Upper lobe of right lung (tissue), 1 donor: ENCODE measurements around the gene ZBTB16. TPM values are rescaled to one million over a fixed set of nuclear protein-coding genes. Genes with fewer than 3 reads are reported as not detected.

Experiments
- ATAC-seq: fragments of 200-7000 bp; cut with Tn5 transposase; one replicate; pipeline ENCODE4 v1.9.1; 2020; ENCODE audit warnings: mild to moderate bottlenecking, moderate library complexity
- DNase-seq: peaks from one replicate; pipeline ENCODE4 v3.0.0-alpha.2; 2020
- H3K27ac ChIP-seq: fragments of 200-600 bp; one replicate; pipeline ENCODE4 v1.8.0; 2022
- H3K27me3 ChIP-seq: fragments of 200-600 bp; one replicate; pipeline ENCODE4 v1.8.0; 2022; ENCODE audit warnings: mild to moderate bottlenecking
- H3K36me3 ChIP-seq: fragments of 200-600 bp; one replicate; pipeline ENCODE4 v1.8.0; 2022
- H3K4me1 ChIP-seq: fragments of 200-600 bp; one replicate; pipeline ENCODE4 v1.8.0; 2022
- H3K4me3 ChIP-seq: fragments of 200-600 bp; one replicate; pipeline ENCODE4 v1.8.0; 2022; ENCODE audit warnings: mild to moderate bottlenecking
- H3K9me3 ChIP-seq: fragments of 200-600 bp; one replicate; pipeline ENCODE4 v1.8.0; 2022
- intact Hi-C: fragments of 100-400 bp; cut with DNase I; formaldehyde crosslinking; loops from one replicate; pipeline ENCODE4 v1.11.0; 2022
- total RNA-seq: library from RNA; stranded (reverse); fragmentation: NEBNext Ultra II Directional; extraction: Animal tissue kit (Norgen Biotek cat#: 25700); gene quantifications from one replicate; pipeline ENCODE4 v1.2.1, GENCODE V29; 2021
- TF ChIP-seq, protein P1 (sequence below): fragments of 200-600 bp; IDR thresholded peaks from one replicate; pipeline ENCODE4 v1.8.0; 2022; ENCODE audit warnings: antibody characterized with exemption
- donor health status: DM: no; HTN: yes; CAD: no; lungs with severe emphysema.

ZBTB16 gene
- total RNA-seq, 1 donor from 2014 or later: 221 TPM

DNA sequence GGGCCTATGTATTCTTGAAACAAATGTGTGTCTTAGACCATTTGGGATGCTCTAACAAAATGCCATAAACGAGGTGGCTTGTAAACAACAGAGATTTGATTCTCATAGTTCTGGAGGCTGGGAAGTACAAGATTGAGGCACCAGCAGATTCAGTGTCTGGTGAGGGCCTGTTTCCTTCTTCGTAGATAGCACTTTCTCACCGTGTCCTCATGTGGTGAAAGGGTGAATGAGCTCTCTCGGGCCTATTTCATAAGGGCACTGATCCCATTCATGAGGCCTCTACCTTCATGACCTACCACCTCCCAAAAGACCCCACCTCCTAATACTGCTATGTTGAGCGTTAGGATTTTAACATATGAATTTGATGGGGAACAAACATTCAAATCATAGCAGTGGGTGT is 230.3 kb downstream of the ZBTB16 start:
- Histone ChIP-seq H3K9me3 (no peaks in the 10 kb centered on the region), H3K4me3 (no peak overlapping the region), H3K27me3 (no peaks in the 10 kb centered on the region), H3K27ac (no peak overlapping the region), H3K4me1 (peaks cover 29% of the 10 kb centered on the region), H3K36me3 (no peaks in the 10 kb centered on the region)
- intact Hi-C loops: no loop called here
- TF ChIP-seq, protein P1, sequence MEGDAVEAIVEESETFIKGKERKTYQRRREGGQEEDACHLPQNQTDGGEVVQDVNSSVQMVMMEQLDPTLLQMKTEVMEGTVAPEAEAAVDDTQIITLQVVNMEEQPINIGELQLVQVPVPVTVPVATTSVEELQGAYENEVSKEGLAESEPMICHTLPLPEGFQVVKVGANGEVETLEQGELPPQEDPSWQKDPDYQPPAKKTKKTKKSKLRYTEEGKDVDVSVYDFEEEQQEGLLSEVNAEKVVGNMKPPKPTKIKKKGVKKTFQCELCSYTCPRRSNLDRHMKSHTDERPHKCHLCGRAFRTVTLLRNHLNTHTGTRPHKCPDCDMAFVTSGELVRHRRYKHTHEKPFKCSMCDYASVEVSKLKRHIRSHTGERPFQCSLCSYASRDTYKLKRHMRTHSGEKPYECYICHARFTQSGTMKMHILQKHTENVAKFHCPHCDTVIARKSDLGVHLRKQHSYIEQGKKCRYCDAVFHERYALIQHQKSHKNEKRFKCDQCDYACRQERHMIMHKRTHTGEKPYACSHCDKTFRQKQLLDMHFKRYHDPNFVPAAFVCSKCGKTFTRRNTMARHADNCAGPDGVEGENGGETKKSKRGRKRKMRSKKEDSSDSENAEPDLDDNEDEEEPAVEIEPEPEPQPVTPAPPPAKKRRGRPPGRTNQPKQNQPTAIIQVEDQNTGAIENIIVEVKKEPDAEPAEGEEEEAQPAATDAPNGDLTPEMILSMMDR: no peak
- ATAC-seq (no peak), DNase-seq (no peak)

DNA sequence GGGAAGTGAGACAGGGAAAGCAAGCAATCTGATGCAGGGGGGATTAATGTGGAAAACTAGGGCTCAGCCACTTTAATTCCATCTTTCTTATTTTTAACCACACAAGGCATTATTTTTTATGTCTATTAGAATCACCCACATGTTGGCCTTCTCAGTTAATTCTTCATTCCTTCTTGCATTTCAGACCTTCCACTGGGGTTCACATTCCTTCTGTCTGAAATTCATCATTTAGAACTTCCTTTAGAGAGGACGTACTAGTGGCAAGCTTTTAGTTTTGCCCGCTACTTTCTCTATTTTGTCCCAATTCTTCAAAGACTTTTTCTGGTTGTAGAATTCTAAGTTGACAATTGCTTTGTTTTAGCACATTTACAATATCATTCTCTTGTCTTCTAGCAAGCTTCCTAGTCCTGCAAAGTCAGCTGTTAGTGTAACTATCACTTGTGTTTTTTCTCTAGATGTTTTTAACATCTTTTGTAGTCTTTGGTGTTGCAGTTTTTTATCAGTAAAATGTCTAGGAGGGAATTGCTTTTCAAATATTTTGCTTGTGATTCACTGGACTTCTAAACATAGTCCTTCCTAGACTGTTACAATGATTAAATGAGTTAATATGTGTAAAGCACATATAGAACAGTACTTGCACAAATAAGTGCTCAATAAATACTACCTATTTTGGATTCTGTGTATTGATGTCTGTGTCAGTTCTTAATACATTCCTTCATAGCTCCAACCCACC is 231.2 kb downstream of the ZBTB16 start:
- H3K4me3 ChIP-seq: no peak overlapping the region

DNA sequence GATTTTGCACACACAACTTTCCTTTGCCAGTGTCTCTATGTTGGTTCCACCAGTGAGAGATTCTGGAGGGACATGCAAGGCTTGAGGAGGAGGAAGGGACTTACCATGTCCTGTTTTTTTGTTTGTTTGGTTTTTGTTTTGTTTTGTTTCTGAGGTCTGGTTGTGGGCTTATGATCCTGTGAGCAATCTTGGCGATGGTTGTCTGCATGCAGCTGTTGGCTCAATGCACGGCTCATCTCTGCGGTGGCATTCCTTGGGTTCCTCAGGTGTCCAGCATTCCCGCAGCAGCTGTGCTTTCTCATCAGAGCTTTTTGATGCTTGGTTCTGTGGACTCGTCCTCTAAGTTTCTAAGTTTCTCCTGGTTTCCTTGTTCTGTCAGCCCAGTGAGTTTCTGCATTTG is 231.9 kb downstream of the ZBTB16 start:
- Histone ChIP-seq H3K4me3 (peak overlapping the region; percentile 36), H3K36me3 (no peaks in the 10 kb centered on the region), H3K4me1 (peaks cover 35% of the 10 kb centered on the region), H3K9me3 (no peaks in the 10 kb centered on the region), H3K27me3 (no peaks in the 10 kb centered on the region), H3K27ac (peak overlapping the region; percentile 66)
- TF ChIP-seq, protein P1: no peak
- ATAC-seq (no peak), DNase-seq (no peak)
- intact Hi-C loops: no loop called here

More for the DNA sequence above, 231.2 kb downstream of the ZBTB16 start:
- intact Hi-C loops: no loop called here
- ATAC-seq (no peak), DNase-seq (no peak)
- Histone ChIP-seq H3K36me3 (no peaks in the 10 kb centered on the region), H3K27ac (peak overlapping the region; percentile 66), H3K27me3 (no peaks in the 10 kb centered on the region), H3K4me1 (peaks cover 32% of the 10 kb centered on the region), H3K9me3 (no peaks in the 10 kb centered on the region)
- TF ChIP-seq, protein P1: no peak

GRCh38 chr11:114291842-114292680 is 232.6 kb downstream of the ZBTB16 start:
- peaks cover 35% of the 10 kb centered on the region for H3K4me1 ChIP-seq
- TF ChIP-seq, protein P1: no peak
- H3K9me3 ChIP-seq: no peaks in the 10 kb centered on the region
- peak overlapping the region; percentile 66 for H3K27ac ChIP-seq
- DNase-seq: no peak
- no peaks in the 10 kb centered on the region for H3K36me3 ChIP-seq
- H3K27me3 ChIP-seq: no peaks in the 10 kb centered on the region
- ATAC-seq: no peak
- H3K4me3 ChIP-seq: peak overlapping the region; percentile 36
- intact Hi-C loops: no loop called here

GRCh38 chr11:114293201-114293711 is 233.7 kb downstream of the ZBTB16 start:
- no peak for ATAC-seq
- H3K4me1 ChIP-seq: peaks cover 35% of the 10 kb centered on the region
- intact Hi-C loops: no loop called here
- H3K27ac ChIP-seq: peak overlapping the region; percentile 95
- TF ChIP-seq, protein P1: no peak
- H3K27me3 ChIP-seq: no peaks in the 10 kb centered on the region
- no peak for DNase-seq
- no peaks in the 10 kb centered on the region for H3K36me3 ChIP-seq
- no peaks in the 10 kb centered on the region for H3K9me3 ChIP-seq
- H3K4me3 ChIP-seq: no peak overlapping the region
